OCI-M2 (cell line): ENCODE measurements around the gene ARHGAP45.
"Not testable (repeated sequence)": the region's sequence is repeated elsewhere in the genome, so short reads cannot be mapped to it uniquely, and the experiment has no call there.

Source experiments
- DNase-seq: peaks from one replicate; lab custom pipeline; 2025; ENCODE audit not compliant: unreplicated experiment; lab: John Stamatoyannopoulos, UW

The ARHGAP45 gene, protein sequence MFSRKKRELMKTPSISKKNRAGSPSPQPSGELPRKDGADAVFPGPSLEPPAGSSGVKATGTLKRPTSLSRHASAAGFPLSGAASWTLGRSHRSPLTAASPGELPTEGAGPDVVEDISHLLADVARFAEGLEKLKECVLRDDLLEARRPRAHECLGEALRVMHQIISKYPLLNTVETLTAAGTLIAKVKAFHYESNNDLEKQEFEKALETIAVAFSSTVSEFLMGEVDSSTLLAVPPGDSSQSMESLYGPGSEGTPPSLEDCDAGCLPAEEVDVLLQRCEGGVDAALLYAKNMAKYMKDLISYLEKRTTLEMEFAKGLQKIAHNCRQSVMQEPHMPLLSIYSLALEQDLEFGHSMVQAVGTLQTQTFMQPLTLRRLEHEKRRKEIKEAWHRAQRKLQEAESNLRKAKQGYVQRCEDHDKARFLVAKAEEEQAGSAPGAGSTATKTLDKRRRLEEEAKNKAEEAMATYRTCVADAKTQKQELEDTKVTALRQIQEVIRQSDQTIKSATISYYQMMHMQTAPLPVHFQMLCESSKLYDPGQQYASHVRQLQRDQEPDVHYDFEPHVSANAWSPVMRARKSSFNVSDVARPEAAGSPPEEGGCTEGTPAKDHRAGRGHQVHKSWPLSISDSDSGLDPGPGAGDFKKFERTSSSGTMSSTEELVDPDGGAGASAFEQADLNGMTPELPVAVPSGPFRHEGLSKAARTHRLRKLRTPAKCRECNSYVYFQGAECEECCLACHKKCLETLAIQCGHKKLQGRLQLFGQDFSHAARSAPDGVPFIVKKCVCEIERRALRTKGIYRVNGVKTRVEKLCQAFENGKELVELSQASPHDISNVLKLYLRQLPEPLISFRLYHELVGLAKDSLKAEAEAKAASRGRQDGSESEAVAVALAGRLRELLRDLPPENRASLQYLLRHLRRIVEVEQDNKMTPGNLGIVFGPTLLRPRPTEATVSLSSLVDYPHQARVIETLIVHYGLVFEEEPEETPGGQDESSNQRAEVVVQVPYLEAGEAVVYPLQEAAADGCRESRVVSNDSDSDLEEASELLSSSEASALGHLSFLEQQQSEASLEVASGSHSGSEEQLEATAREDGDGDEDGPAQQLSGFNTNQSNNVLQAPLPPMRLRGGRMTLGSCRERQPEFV

DNA sequence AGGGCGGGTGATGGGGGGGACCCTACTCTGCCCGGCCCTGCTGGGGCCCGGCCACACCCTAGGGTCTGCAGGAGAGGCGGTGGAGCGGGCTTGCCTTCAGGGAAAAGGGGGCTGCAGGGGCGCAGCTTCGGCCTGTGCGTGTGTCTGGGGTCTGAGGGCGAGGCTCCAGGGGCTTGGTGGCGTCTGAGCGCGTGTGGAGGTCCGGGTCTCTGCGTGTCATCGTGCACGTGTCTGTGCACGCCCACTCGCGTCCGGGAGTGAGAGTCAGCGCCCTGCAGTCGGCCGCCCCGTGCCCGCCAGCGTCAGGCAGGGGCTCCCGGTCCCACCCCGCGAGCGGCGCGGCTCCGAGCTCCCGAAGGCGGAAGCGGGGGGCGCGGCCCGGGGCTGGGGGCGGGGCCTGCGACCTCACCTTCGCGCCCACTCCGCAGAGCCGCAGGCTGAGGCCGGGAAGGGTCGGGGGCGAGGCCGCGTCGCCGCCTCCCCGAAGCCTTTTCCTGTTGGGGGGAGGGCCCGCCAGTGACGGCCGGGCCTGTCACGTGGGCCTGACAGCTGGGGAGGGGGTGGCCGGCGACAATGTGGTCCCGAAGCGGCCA, at the start of gene ARHGAP45:
Gene ARHGAP45 (plus strand): TSS at position 420 of the 593 bp plus-strand sequence. CDS start 239 bp downstream, outside the sequence.
- DNase-seq, result no peak

DNA sequence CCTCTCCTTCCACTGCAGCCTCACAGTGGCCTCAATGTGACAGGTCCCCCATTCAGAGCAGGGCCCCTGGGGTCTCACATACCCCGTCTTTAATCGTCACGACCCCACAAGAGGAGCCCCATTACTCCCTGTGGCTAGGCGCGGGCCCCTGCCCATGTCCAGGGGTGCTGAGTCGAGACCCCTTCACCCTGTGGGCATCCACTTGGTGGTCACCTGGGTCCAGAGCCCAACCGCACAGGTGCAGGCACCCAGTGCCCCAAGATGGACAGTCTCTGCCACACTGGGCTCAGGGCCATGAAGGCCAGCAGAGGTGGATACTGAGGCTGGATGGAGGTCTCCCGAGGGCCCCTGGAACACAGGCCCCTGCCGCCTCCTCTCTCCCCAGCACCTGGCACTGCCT, 49.1 kb upstream of the ARHGAP45 start:
- DNase-seq, result no peak

DNA sequence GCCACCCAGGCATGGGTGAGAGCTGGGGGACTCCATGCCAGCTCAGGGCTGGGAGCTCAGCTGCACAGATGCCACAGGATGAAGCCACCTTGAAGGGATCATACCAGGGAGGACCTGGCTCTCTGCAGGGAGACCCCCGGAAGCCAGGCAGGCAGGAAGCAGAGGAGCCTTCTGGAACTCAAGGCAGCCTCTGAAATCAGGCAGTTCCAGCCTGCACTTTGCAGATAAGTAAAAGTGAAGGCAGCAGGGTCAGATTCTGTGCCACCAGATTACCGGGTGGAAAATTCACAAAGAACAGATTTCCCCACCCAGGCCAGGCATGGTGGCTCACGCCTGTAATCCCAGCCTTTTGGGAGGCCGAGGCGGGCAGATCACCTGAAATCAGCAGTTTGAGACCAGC, 48.6 kb upstream of the ARHGAP45 start:
- no peak for DNase-seq

DNA sequence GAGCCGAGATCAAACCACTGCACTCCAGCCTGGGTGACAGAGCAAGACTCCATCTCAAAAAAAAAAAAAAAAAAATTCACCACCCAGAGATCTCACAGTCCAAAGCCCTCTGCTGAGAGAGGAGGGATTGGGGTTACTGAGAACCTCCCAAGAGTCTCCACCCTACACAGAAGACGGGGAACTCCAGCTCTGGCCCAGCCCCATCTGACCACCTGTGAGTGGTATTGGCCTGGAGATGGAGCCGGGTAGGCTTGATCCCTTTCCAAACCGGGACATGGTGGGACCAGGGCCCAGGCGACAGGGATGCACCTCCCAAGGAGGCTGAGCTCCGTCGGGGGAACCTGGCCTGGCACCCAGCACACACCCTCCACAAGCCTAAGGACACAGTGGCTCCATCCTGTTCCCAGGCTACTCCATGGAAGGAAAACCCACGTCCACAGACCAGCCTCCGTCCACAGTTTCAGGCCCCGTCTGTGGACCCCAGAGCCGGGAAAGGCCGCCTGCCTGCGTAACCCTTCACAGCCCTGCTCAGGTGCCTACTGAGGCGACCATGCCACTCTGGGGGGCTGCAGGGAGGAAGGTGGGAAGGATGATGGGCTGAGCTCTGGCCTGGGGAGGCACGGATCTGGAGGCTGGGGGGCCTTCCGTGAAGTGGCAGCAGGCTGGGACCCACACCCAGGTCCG, 47.9 kb upstream of the ARHGAP45 start:
- no peak for DNase-seq

DNA sequence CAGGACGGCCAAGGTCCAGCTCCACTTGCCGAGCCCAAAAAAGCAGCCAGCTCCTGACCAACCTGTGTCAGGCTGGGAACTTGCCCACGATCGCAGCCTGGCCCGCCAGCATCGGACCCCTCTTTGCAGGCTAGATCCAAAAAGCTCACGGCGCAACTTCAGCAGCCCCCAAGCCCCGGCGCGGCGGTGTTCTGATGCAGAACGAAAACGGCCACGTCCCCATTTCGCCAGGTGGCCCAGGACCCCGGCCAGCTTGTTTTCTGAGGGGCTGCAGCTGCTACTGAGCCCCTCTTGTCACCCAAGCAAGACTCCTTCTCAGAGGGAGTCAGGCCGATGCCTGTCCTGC, 47.4 kb upstream of the ARHGAP45 start:
- DNase-seq, result no peak

DNA sequence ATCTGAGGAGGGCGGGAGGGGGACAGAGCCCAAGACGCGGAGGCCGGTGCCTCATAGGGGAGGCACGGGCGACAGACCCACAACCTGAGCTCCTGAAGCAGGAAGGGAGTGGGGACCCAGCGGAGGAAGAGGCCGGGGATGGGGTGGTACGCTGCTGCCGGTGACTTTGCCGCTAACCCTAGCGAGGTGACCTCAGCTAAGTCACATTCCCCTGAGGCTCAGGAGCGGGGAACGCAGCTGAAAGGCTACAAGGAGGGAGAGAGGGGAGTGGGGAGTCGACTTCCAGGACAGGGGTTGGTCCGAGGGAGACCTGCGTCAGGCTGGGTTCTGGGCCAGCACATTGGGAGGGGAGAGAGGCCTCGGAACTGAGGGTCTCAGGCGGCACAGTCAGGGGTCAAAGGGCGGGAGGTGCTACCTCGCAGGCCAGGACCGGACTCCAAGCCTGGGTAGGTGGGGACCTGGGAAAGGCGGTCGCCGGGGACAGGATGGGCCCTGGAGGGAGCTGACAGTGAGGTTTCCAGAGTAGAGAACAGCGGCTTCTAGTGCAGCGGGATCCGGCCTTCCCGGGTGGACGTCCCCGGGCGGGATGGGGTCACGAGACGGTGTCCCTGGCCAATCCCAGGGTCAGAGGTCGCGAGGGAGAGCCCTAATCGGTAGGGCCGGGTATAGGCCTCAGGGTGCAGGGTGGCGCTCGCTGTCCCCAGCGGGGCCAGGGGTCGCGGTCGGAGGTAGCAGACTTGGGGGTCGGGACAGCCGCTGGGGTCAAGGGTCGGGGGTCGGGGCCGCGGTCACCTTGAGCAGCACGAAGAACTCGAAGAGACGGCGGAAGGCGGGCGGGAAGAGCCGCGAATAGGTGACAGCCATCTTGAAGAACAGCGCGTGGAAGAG, 46.7 kb upstream of the ARHGAP45 start:
- DNase-seq, result no peak

DNA sequence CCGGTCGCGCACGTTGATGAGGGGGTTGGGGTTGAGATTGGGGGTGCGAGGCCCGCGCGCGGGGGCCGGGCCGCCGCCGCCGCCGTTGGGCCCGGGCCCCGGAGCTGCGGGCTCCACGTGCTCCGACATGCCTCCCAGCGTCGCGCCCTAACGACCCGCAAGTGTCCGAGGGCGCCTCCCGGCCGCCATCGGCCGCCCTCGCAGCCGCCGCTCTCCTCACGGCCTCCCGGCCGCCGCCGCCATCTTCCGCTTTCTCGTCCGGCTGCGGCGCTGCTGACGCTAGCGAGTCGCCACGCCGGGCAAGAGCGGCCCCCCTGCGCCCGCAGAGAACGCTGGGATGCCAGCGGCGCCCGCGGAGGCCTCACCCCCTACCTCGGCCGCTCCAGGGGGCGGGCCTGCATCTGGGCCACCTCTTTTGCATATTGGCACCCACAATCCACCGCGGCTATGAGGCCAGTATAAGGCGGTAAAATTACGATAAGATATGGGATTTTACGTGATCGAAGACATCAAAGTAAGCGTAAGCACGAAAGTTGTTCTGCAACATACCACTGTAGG, 46.0 kb upstream of the ARHGAP45 start, which contains the start of gene TMEM259:
Gene TMEM259 (minus strand): TSS at position 256 of the 558 bp plus-strand sequence. CDS start 127 bp downstream, at position 129.
- DNase-seq, result peak; percentile 94

DNA sequence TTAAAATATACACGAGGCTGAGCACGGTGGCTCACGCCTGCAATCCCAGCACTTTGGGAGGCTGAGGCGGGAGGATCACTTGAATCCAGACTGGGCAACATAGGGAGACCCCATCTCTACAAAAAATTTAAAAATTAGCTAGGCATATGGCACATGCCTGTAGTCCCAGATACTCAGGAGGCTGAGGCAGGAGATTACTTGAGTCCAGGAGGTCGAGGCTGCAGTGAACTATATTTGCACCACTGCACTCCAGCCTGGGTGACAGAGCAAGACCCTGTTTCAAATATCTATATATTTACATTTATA, 43.1 kb upstream of the ARHGAP45 start:
- not testable (repeated sequence) for DNase-seq

DNA sequence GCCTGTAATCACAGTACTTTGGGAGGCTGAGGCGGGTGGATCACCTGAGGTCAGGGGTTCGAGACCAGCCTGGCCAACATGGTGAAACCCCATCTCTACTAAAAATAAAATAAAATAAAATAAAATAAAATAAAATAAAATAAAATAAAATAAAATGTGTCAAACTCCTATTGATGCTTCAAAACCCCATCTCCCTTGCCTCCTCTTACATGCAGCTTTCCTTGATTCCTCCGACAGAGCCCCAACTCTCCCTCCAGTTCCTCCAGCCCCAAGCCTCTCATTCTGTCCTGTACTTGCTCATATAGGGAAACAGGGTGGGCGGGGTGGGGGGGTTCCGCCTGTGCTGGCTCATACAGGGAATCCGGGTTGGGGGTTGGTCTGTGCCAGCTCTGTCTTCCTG, 41.9 kb upstream of the ARHGAP45 start:
- not testable (repeated sequence) for DNase-seq

DNA sequence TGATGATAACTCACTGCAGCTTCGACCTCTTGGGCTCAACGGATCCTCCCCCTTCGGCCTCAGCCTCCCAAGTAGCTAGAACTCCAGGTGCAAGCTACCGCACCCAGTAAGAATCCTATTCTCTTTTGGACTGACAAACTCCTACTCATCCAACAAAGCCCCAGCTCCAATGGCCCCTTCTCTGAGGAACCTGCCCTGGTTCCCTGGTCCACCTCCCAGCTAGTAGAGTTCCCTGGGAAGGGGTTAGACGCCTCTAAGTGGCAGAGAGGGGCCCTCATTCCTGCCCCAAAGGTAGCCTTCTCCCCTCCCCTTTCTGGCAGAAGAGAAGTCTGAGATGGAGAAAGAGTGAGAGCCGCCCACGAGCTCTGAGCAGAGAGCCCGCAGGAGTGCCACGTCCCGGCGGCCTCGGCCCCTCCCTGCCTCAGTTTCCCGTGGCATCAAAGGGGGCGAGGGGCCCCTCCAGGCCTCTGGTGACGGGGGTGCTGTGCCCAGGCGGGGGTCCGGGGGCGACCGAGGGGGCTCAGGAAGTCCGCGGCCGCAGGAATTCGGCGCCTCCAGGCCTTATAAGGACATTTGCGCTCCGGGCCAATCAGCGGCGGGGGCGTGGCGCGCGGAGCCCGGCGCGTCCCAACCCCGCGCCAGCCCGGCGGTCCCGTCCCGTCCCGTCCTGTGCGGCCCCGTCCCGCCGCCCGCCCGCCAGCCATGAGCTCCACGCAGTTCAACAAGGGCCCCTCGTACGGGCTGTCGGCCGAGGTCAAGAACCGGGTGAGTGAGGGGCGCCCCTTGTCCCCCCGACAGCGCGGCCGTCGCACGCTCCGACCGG, 40.8 kb upstream of the ARHGAP45 start, which contains the start of gene CNN2:
Gene CNN2 (plus strand): TSS at position 649 of the 823 bp plus-strand sequence. CDS start 54 bp downstream, at position 703.
- no peak for DNase-seq

DNA sequence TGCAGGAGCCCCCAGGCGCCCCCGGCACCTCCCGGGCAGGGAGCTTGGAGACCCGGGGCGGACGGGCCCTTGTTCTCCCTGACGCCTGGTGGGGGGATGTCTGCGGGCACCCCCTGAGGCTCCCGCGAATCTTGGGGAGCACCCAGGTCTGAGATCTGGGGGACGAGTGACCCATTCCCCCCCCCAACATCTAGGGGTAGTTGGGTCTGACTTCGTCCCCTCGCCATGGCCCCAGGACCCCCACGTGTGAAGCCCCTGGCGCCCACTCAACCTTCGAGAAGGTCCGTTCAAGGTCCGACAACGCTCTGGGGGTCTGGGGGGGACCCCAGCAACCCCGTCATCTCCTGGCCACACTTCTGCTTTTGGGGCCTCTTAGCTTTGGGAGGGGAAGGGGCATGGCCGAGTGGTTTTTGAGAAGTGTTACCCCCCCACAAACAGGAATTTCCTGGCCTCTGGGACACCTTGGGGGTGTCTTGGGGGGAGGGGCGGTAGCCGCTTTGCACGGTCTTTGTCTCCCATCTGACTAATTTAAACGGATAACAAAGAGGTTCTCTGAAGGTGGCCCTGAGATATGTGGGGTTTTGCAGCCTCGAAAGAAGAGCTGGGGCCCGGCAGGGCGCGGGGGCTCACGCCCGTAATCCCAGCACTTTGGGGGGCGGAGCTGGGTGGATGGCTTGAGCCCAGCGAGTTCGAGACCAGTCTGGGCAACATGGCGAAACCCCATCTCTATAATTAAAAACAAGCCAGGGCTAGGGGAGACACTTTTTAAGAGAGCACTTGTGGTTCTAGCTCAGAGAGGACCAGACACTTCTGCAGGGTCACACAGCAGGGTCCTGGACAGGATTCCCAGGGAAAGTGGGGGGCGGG, 40.0 kb upstream of the ARHGAP45 start:
- no peak for DNase-seq

DNA sequence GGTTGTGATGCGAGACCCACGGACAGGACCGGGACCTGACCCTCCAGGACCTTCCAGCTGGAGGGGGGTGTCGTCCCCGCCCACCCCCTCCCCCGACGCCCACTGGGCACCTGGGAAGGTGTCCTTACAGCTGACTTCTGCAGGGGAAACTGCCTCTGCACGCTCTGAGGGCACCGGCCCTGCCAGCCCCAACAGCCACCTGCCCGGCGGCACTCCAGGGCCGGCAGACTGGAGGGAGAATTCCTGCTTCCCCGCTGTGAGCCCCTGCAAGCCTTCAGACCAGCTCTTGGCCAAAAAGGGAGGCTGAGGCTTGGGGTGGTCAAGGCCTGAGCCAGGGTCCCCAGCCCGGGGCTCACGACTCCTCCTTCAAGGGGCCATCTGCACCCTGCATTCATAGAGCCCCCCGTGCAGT, 39.3 kb upstream of the ARHGAP45 start:
- DNase-seq, result no peak

DNA sequence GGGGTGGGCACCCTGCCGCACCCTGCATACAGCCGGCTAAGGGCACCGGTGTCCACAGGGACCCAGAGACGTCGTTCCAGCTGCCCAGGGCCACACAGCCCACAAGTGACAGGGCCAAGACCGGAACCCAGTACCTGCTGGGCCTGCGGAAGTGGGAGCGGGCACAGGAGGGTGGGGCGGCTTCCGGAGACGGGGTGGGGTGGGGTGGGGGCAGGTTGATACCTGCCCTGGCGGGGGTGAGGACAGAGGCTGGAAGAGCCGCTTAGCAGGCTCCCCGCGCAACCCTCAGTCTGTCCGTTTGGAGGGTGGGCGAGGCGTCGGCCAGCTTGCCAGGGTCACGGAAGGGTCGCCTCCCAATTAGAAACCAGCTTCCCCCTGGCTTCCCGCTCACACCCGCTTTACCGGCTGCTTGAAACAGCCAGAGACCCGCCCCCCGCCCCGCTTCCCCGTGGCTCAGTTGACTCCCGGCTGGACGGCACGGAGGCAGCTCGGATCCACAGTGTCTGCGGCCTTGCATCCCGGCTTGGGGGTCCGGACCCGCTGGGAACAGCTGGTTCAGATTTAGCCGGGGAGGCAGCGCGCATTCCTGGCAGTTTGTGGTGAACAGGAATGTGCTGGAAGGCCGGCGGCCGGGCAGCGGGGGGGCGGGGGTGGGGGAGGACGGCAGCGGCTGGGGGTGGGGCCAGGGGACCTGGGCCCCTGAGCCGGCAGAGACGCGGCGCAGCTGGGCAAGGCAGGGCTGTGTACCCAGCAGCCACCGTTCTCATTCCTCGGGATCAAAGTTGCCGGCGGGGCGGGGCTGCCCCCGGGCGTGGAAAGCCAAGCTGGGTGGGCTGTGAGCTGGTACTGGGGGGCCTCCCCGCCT, 38.7 kb upstream of the ARHGAP45 start:
- no peak for DNase-seq

DNA sequence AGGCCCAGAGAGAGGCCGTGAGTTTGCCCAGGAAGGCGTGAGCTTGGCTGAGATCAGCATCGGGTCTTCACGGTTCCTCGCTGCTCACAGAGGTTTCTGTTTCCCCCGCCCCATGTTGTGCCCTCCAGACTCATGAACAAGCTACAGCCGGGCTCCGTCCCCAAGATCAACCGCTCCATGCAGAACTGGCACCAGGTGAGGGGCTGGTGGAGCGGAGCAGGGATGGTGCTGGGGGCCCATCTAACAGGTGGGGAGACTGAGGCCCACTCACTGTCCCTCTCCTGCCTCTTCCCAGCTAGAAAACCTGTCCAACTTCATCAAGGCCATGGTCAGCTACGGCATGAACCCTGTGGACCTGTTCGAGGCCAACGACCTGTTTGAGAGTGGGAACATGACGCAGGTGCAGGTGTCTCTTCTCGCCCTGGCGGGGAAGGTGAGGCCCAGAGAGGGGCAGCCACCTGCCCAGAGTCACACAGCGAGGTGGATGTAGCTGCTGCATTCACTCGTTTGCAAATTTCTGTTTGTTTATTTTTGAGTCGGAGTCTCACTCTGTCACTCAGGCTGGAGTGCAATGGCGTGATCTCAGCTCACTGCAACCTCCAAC, 34.6 kb upstream of the ARHGAP45 start:
- DNase-seq, result no peak

DNA sequence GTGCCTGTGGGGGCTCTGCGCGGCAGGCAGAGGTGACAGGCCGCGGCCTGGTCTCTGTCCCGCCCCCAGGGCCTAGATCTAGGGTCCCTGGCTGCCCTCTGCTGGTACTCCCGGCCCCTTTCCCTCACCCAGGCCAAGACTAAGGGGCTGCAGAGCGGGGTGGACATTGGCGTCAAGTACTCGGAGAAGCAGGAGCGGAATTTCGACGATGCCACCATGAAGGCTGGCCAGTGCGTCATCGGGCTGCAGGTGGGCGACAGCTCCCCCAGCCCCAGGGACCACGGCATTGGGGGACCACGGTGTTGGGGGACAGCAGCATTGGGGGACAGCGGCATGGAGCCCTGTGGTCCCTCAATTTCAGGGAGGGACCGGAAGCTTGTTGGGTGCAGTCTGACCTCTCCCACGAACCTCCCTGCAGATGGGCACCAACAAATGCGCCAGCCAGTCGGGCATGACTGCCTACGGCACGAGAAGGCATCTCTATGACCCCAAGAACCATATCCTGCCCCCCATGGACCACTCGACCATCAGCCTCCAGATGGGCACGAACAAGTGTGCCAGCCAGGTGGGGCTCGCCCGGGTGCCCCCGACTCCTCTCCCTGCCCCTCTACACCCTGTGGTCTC, 30.9 kb upstream of the ARHGAP45 start:
- no peak for DNase-seq

DNA sequence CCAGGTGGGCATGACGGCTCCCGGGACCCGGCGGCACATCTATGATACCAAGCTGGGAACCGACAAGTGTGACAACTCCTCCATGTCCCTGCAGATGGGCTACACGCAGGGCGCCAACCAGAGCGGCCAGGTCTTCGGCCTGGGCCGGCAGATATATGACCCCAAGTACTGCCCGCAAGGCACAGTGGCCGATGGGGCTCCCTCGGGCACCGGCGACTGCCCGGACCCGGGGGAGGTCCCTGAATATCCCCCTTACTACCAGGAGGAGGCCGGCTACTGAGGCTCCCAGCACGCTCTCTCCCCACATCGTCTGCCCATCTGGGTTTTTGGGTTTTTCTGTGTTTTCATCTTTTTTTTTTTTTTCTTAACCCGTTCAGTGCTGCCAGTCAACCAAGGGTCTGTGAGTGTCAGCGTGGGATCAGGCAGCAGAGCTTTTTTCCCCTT, 29.3 kb upstream of the ARHGAP45 start:
- no peak for DNase-seq
